Cerebellar nuclear complex (tissue), 1 donor: ENCODE measurements around the gene TUBE1.
"Not testable (repeated sequence)": the region's sequence is repeated elsewhere in the genome, so short reads cannot be mapped to it uniquely, and the experiment has no call there.

Experiments
- DNase-seq, 2 experiments: peaks; one replicate each; lab custom pipeline; 2025; lab: John Stamatoyannopoulos, UW

The TUBE1 gene

GRCh38 chr6:112062966-112063365, 24.3 kb downstream of the TUBE1 start:
- no peak for DNase-seq

- no peak for DNase-seq
Measured at GRCh38 chr6:112061605-112062004, 25.7 kb downstream of the TUBE1 start.

- DNase-seq, result no peak
Measured at GRCh38 chr6:112058243-112059032, 28.8 kb downstream of the TUBE1 start.

- no peak for DNase-seq
Measured at GRCh38 chr6:112054555-112055190, 32.6 kb downstream of the TUBE1 start.

GRCh38 chr6:112054001-112054400, 33.3 kb downstream of the TUBE1 start, which contains the start of gene CCN6:
Gene CCN6, plus strand, starts transcription at chr6:112054104. Its CDS starts 254 bp downstream, at chr6:112054358.
- no peak for DNase-seq

GRCh38 chr6:112051251-112051740, 36.0 kb downstream of the TUBE1 start:
- not testable (repeated sequence) for DNase-seq

DNA sequence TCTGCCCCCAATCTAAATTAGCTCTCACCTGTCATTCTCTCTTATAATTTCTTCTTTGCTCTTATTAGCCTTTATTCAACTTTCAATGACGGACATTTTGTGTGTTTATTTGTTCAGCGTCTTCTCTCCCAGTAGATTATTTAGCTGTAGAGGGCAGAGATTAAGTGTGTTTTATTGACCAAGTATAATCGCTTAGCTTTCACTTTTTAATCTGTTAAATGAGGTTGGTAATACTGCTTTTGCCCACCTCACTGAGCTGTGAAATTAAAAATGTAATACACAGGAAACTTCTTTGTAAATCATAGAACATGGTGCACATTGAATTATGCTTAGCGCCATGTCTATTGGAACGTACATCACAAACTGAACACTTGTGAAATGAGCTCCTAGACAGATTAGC, 36.9 kb downstream of the TUBE1 start:
- no peak for DNase-seq

- DNase-seq, result no peak
Measured at GRCh38 chr6:112049996-112050395, 37.3 kb downstream of the TUBE1 start.

- no peak for DNase-seq
Measured at GRCh38 chr6:112049026-112049799, 38.1 kb downstream of the TUBE1 start.

GRCh38 chr6:112047523-112047922, 39.8 kb downstream of the TUBE1 start:
- not testable (repeated sequence) for DNase-seq

DNA sequence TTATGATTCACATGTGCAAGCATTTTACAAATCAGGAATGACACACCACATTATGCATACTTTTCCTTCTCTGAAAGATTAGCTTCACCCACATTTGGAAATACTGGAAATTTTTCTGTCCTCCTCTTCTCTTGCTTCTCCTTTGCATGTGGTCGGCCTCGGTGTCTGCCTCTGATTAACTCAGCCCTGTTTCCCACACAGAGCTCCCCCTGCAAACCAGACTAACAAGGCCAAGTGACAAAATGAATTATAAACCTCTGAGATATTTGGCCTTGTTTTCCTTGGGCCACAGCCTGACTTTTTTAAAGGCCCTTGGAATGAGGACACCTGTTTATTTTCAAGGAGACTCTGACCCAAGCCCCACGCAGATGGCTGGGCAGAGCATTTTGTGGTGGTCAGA, 42.4 kb downstream of the TUBE1 start:
- DNase-seq, result no peak

DNA sequence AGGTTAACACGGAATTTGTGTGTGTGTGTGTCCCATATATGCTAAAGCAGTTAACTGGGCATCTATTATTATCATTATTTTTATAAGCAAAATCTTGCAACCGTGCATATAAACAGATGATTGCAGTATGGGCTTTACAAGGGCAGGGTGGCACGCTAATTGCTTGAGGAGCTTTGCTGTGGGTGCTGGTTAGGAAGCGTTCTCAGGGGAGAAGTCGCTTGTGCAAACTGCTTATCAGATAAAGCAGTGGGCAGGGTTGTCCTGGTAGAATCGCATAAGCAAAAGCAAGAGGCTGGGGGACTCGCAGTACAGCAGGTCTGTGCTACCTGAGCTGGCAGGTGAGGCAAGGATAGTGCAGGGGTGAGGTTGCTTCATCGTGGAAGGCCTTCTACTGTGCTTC, 43.1 kb downstream of the TUBE1 start:
- no peak for DNase-seq

GRCh38 chr6:112043032-112044007, 44.0 kb downstream of the TUBE1 start:
- peak; percentile 28 to 63 for DNase-seq

GRCh38 chr6:112041535-112041934, 45.7 kb downstream of the TUBE1 start:
- DNase-seq, result no peak

DNA sequence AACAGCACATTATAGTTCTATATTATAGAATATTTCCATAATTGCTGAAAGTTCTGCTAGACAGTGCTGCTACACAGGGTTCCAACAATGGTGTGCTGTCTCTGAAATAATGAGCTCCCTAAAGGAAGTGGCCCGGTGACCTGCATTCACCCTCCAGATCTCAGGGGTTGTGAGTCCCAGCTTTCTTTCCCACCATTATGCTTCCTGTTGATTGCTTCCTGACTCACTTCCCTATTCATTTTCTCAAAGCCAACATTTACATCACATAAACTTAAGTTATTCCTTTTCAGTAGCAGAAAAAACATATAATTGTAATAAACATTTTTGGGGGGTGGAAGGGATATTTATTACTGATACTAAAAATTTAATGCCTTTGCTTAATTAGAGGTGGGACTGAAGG, 46.3 kb downstream of the TUBE1 start:
- DNase-seq, result no peak

- no peak for DNase-seq
Measured at GRCh38 chr6:112039431-112039770, 47.9 kb downstream of the TUBE1 start.

GRCh38 chr6:112038756-112039430, 48.4 kb downstream of the TUBE1 start:
- DNase-seq, result no peak

DNA sequence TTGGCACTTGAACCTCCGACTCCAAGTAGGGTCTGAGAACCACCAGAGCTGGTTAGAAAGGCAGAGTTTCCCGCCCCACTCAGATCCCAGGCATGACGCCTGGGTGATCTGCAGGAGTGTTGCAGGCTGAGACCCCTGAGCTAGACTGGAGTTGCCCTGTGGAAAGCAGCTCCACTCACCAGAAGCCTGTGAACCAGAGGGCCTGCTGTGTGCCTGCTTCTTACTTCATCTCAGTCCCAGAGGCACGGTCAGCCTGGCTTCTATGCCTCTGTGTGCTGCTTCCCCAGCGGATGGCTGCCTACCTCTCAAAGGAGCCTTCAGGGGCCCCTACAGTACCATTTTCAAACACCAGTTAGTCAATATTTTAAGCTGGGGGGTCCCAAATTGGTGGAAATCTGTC, 49.0 kb downstream of the TUBE1 start:
- DNase-seq, result no peak

- no peak for DNase-seq
Measured at GRCh38 chr6:112037783-112038216, 49.5 kb downstream of the TUBE1 start.

DNA sequence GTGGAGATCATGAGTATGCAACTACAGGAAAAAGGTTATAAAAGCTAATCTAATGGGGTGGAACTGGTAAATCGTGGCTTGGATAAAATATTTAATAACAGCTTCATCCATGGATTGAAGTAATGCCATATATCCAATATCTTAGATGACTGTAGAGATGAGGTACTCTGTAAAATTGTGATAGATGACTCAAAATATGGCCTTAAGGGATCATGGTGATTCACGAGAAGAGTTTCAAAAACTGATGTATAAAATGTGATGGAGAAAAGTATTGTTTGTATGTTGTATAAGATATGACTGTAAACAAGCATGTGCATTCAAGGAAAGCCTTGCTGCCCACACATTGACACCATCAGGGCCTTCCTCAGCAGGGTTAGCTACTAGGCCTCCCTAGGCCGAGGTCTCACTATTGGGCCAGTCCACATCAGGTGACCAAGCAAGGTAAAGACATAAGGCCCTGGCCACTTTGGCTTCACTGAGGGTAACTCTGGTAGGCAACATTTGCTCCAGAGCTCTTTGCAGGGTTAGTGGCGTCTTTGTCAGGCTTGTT, 51.1 kb downstream of the TUBE1 start:
- DNase-seq, result no peak

- no peak for DNase-seq
Measured at GRCh38 chr6:112034616-112034995, 52.7 kb downstream of the TUBE1 start.
